ENCODE data around the gene ACAP3.
A peak's percentile ranks its signal among the peaks of the same experiment; 100 is the strongest.

Gene ACAP3

GRCh38 chr1:1287288-1288110 is 20.2 kb downstream of the ACAP3 start:
- DNase-seq (ENCODE audit: low read depth in 4 of 4, low spot score in 1 of 4) = no peak

GRCh38 chr1:1286313-1287261 is 21.1 kb downstream of the ACAP3 start:
- no peak for DNase-seq (ENCODE audit: low read depth in 4 of 4, low spot score in 1 of 4)

- DNase-seq (ENCODE audit: low read depth in 4 of 4, low spot score in 1 of 4) = no peak
Observed at GRCh38 chr1:1285611-1286311, 22.0 kb downstream of the ACAP3 start.

- no peak for DNase-seq (ENCODE audit: low read depth in 4 of 4, low spot score in 1 of 4)
Observed at GRCh38 chr1:1285102-1285571, 22.6 kb downstream of the ACAP3 start.

GRCh38 chr1:1284221-1285101 is 23.3 kb downstream of the ACAP3 start:
- DNase-seq (ENCODE audit: low read depth in 4 of 4, low spot score in 1 of 4) = no peak

GRCh38 chr1:1283821-1284220 is 23.9 kb downstream of the ACAP3 start:
- DNase-seq (ENCODE audit: low read depth in 4 of 4, low spot score in 1 of 4) = no peak

- no peak for DNase-seq (ENCODE audit: low read depth in 4 of 4, low spot score in 1 of 4)
Observed at GRCh38 chr1:1282998-1283397, 24.7 kb downstream of the ACAP3 start.

- DNase-seq (ENCODE audit: low read depth in 4 of 4, low spot score in 1 of 4) = no peak
Observed at GRCh38 chr1:1281533-1282321, 26.0 kb downstream of the ACAP3 start.

- DNase-seq (ENCODE audit: low read depth in 4 of 4, low spot score in 1 of 4) = no peak
Observed at GRCh38 chr1:1280782-1281481, 26.8 kb downstream of the ACAP3 start.

- no peak for DNase-seq (ENCODE audit: low read depth in 4 of 4, low spot score in 1 of 4)
Observed at GRCh38 chr1:1279028-1279427, 28.7 kb downstream of the ACAP3 start.

- DNase-seq (ENCODE audit: low read depth in 4 of 4, low spot score in 1 of 4) = no peak
Observed at GRCh38 chr1:1278620-1279019, 29.1 kb downstream of the ACAP3 start.

- no peak for DNase-seq (ENCODE audit: low read depth in 4 of 4, low spot score in 1 of 4)
Observed at GRCh38 chr1:1275836-1276235, 31.9 kb downstream of the ACAP3 start.

- DNase-seq (ENCODE audit: low read depth in 4 of 4, low spot score in 1 of 4) = no peak
Observed at GRCh38 chr1:1274931-1275431, 32.7 kb downstream of the ACAP3 start.

- DNase-seq (ENCODE audit: low read depth in 4 of 4, low spot score in 1 of 4) = no peak
Observed at GRCh38 chr1:1274299-1274930, 33.3 kb downstream of the ACAP3 start.

GRCh38 chr1:1273512-1274298 is 34.0 kb downstream of the ACAP3 start, which contains the start of gene UBE2J2:
Gene UBE2J2, minus strand, starts transcription at chr1:1273854. Its CDS starts 5,862 bp downstream, at chr1:1267992.
- peak; percentile 86 to 94 (median 90) for DNase-seq (ENCODE audit: low read depth in 4 of 4, low spot score in 1 of 4)

- no peak for DNase-seq (ENCODE audit: low read depth in 4 of 4, low spot score in 1 of 4)
Observed at GRCh38 chr1:1273209-1273511, 34.6 kb downstream of the ACAP3 start.
